OCI-LY7 (cell line): ENCODE results near the gene NOB1.

Experiments used
- CTCF ChIP-seq: fragments of 200-600 bp; sonication (generic); conservative IDR thresholded peaks from 2 replicates; pipeline ENCODE4 v1.5.1; 2014; ENCODE audit warnings: mild to moderate bottlenecking, antibody characterized with exemption, low read length, moderate library complexity, mixed read lengths
- EZH2phosphoT487 ChIP-seq: fragments of 200-600 bp; sonication (generic); IDR thresholded peaks from 2 replicates; pipeline ENCODE4 v1.6.1; 2018; ENCODE audit warnings: low read depth, borderline replicate concordance, mild to moderate bottlenecking, mixed run types, antibody characterized with exemption, low read length, moderate library complexity, mixed read lengths

GRCh38 chr16:69698404-69698803 is 56.3 kb downstream of the NOB1 start:
- TF ChIP-seq CTCF: no peak
- no peak for TF ChIP-seq EZH2phosphoT487
